ENCODE data around the gene DERL3. TPM values are rescaled to one million over a fixed set of nuclear protein-coding genes. Genes with fewer than 3 reads are reported as not detected.
A peak's percentile ranks its signal among the peaks of the same experiment; 100 is the strongest.

The DERL3 gene
- total RNA-seq, 3 donors from 2014 or later = 5.7 to 7.1 (median 6.9) TPM

DNA sequence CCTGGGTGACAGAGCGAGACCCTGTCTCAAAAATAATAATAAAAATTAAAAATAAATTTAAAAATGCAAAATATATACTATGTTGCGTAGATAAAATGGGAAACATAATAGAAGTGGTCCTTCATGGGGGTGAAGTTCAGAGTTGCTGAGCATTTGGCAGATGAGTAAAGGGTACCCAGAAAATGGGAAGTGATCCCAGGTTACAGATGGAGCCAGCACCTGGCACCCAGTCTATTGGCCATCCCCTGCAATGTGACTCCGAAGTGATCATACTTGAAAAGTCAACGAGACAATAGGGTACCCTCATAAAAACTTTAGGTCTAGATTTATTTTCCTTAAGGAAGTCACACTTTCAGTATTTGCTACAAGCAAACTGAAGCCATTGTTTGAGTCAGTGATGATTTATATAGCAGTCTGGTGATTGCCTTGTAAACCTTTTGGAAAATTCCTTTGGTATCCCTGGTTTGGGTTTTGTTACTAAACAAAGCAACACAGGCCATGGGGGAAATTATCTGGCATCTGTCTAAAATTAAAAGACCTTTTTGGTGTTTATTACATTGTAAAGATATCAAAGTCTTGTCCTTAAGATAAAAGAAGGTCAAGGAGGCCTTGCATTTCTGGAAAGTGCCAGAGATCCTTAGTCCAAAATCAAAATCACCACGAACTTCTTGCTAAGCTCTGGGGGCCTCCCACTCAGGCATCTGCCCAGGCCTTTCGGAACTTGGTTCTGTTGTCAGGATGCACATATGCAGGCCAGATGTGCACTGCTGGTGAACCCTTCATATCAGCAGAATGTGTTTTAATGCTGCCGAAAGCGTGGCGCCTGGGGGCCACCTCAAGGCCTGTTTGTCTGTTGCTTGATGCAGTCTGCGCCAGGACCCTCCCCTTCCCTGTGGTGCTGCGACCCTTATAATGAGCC lies 47.7 kb downstream of the DERL3 start:
- H3K4me1 Mint-ChIP-seq (ENCODE audit: low read depth) = peaks cover 33% of the 10 kb centered on the region
- no peaks in the 10 kb centered on the region for H3K27me3 Mint-ChIP-seq (ENCODE audit: low read depth)
- ATAC-seq = no peak
- peaks cover 19% of the 10 kb centered on the region for H3K36me3 Mint-ChIP-seq (ENCODE audit: insufficient read depth)
- no peaks in the 10 kb centered on the region for H3K9me3 Mint-ChIP-seq
- no peak overlapping the region for H3K4me3 Mint-ChIP-seq
- DNase-seq = no peak

DNA sequence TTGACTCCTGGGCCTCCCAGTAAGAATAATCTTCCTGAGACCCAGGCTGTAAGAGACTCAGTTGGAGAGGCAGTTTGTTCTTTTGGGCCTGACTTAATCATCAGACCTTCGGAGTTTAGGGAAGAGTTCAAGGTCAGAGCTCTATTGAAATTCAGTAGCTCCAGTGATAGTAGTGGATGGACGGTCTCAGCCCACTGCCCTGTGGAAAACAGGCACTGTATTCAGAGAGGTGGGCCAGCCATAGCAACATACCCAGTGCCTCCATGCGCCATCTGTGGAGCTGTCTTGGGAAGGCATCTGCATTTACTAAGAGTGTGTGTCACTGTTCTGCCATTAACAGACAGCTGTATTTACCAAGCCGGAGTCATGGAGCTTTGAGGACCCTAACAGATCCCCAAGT lies 49.2 kb downstream of the DERL3 start:
- Mint-ChIP-seq H3K9me3 (no peaks in the 10 kb centered on the region), H3K36me3 (ENCODE audit: insufficient read depth) (peaks cover 18% of the 10 kb centered on the region), H3K4me1 (ENCODE audit: low read depth) (peaks cover 35% of the 10 kb centered on the region), H3K4me3 (no peak overlapping the region), H3K27me3 (ENCODE audit: low read depth) (no peaks in the 10 kb centered on the region)
- DNase-seq (no peak), ATAC-seq (no peak)

DNA sequence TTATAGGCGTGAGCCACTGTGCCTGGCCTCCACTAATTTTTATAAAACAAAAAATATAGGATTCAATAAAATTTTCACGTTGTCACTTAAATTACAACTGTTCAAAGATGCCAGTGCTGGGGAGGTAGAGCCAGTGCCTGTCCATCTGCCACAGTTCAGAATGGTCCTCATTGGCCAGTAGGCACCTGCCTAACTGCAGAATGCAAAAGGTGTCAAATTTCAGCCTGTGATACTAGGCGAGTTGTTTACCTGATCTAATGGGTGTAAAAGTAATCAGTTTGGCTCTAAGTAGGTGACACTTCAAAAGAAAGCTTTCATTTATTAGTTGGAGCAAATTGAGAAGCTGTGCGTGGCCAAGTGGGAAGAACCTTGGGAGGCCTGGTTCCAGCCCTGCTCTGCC lies 49.7 kb downstream of the DERL3 start:
- Mint-ChIP-seq H3K4me3 (no peak overlapping the region), H3K4me1 (ENCODE audit: low read depth) (peaks cover 40% of the 10 kb centered on the region), H3K36me3 (ENCODE audit: insufficient read depth) (peaks cover 18% of the 10 kb centered on the region), H3K9me3 (no peaks in the 10 kb centered on the region), H3K27me3 (ENCODE audit: low read depth) (no peaks in the 10 kb centered on the region)
- ATAC-seq (no peak), DNase-seq (no peak)

DNA sequence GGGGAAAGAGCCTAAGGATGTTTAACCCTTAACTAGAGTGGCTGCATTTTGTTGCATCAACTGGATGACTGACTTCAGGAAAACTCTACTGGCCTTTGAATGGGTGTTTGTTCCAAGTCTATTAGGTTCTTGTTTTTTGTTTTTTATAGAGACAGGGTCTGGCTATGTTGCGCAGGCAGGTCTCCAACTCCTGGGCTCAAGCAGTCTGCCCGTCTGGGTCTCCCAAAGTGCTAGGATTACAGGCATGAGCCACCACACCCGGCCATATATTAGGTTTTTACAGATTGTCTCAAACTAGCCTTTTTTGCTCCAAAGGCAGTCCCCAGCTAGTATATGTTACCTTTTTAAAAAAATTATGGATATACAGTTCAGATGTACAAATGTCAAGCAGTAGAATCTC lies 50.9 kb downstream of the DERL3 start:
- no peak for ATAC-seq
- H3K9me3 Mint-ChIP-seq = no peaks in the 10 kb centered on the region

DNA sequence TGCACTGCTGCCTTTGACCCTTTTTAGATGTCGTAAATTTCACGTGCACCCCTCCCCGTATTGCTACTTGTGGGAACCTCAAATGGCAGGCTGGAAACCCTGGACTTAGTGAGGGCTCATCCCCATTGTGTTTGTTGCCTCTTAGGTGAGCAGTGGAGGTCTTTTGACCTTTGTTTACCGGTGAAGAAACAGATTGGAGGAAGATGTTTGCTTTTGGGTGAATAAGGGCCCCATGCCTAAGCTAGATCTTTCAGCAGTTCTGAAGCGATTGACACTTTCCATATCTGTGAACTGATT lies 51.3 kb downstream of the DERL3 start:
- Mint-ChIP-seq H3K36me3 (ENCODE audit: insufficient read depth) (peaks cover 12% of the 10 kb centered on the region), H3K27me3 (ENCODE audit: low read depth) (no peaks in the 10 kb centered on the region), H3K9me3 (no peaks in the 10 kb centered on the region), H3K4me3 (peak overlapping the region; percentile 88), H3K4me1 (ENCODE audit: low read depth) (peaks cover 38% of the 10 kb centered on the region)
- ATAC-seq = no peak
- DNase-seq = no peak

More for the DNA sequence above, 50.9 kb downstream of the DERL3 start:
- Mint-ChIP-seq H3K27me3 (ENCODE audit: low read depth) (no peaks in the 10 kb centered on the region), H3K4me1 (ENCODE audit: low read depth) (peaks cover 40% of the 10 kb centered on the region), H3K4me3 (peak overlapping the region; percentile 88), H3K36me3 (ENCODE audit: insufficient read depth) (peaks cover 13% of the 10 kb centered on the region)
- DNase-seq = no peak

DNA sequence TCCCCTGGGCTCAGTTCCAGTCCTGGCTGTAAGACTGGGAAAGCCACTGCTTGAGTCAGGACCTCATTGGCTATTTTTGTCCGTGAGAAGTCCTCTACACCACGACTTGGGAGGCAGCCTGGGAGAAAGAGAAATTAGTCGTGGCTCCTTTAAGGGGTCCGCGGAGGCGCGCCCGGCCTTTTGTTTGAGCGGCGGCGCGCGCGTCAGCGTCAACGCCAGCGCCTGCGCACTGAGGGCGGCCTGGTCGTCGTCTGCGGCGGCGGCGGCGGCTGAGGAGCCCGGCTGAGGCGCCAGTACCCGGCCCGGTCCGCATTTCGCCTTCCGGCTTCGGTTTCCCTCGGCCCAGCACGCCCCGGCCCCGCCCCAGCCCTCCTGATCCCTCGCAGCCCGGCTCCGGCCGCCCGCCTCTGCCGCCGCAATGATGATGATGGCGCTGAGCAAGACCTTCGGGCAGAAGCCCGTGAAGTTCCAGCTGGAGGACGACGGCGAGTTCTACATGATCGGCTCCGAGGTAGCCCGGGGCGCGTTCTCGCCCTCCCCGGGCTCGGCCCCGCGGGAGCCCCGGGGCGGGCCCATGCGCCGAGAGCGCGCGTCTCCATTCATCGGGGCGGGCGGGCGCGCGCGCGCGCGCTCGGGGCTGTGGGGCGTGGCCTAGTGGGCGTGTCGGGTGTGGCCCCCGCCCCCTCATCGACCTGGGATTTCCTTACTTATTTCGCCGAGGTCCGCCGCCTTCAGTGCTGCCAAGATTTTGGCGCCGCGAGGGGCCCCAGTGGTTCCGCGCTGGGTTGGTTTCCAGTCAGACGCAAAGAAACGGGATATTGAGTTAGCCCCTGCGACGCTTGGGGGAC lies 51.8 kb downstream of the DERL3 start, which contains the start of gene SMARCB1:
SMARCB1 (plus strand) TSS at position 215 of the 848 bp plus-strand sequence; CDS start at position 419, 204 bp downstream.
- ATAC-seq (peak; percentile 83 to 87), DNase-seq (peak; percentile 88)
- H3K36me3 Mint-ChIP-seq (ENCODE audit: insufficient read depth) = peaks cover 6% of the 10 kb centered on the region
- H3K4me1 Mint-ChIP-seq (ENCODE audit: low read depth) = peaks cover 32% of the 10 kb centered on the region
- H3K9me3 Mint-ChIP-seq = no peaks in the 10 kb centered on the region
- H3K4me3 Mint-ChIP-seq = peak within 1 kb of the TSS; percentile 88
- no peaks in the 10 kb centered on the region for H3K27me3 Mint-ChIP-seq (ENCODE audit: low read depth)

DNA sequence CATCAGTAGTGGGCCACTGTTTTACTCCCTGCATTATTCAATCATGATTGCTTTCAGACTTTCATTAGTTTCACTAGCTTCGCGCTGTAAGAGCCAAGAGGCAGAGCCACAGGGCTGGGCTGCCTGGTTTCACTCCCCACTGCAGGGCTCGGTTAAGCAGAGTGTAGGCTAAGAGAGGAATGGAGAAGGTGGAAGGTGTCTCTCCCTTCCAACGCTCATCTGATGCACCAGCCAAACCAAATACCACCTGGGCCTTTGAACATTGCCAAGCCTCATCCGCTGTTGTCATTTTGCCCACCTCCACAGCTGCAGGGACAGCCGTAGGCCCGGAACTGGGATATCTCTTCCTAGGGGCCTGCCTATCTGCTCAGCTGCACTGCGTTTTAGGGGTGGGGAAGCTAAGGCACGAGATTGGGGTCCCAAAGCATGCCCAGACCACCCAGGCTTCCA lies 52.5 kb downstream of the DERL3 start:
- Mint-ChIP-seq H3K27me3 (ENCODE audit: low read depth) (no peaks in the 10 kb centered on the region), H3K9me3 (no peaks in the 10 kb centered on the region), H3K36me3 (ENCODE audit: insufficient read depth) (peaks cover 6% of the 10 kb centered on the region), H3K4me1 (ENCODE audit: low read depth) (peaks cover 30% of the 10 kb centered on the region), H3K4me3 (peak overlapping the region; percentile 88)
- DNase-seq = no peak
- ATAC-seq = no peak

Other genes with a start within 250 kb of the DERL3 start
- gene DRICH1, start 206.7 kb downstream of the DERL3 start, total RNA-seq = under 1 TPM; 0.22 to 0.47 (median 0.30) TPM
- gene RGL4, start 148.0 kb downstream of the DERL3 start, total RNA-seq = 1 to 10 TPM; 3.3 to 7.4 (median 4.1) TPM
- 1 to 10 TPM; 2.3 to 3.0 (median 2.6) TPM for gene ZNF70, start 87.9 kb downstream of the DERL3 start, total RNA-seq
- not detected for gene VPREB3, start 84.6 kb downstream of the DERL3 start, total RNA-seq
- under 1 TPM in 2 of 3 donors, not detected in 1; 0.11 to 0.30 TPM for gene C22orf15, start 76.0 kb downstream of the DERL3 start, total RNA-seq
- gene CHCHD10, start 71.0 kb downstream of the DERL3 start, total RNA-seq = 100 to 1,000 TPM; 113 to 204 (median 187) TPM
- 1 to 10 TPM in 1 of 3 donors, under 1 TPM in 2; 0.65 to 2.2 (median 0.69) TPM for gene MMP11, start 66.2 kb downstream of the DERL3 start, total RNA-seq
- gene SMARCB1, start 52.0 kb downstream of the DERL3 start, total RNA-seq = 100 to 1,000 TPM; 105 to 128 (median 109) TPM
- gene SLC2A11, start 18.9 kb upstream of the DERL3 start, total RNA-seq = 1 to 10 TPM; 2.0 to 3.3 (median 2.4) TPM
- 1,000 to 10,000 TPM; 1,069 to 1,172 (median 1,160) TPM for gene MIF, start 55.4 kb upstream of the DERL3 start, total RNA-seq
- gene GSTT2B, start 122.2 kb upstream of the DERL3 start, total RNA-seq = not detected
- gene DDTL, start 127.9 kb upstream of the DERL3 start, total RNA-seq = 1 to 10 TPM in 2 of 3 donors, not detected in 1; 2.2 to 3.0 TPM
- 100 to 1,000 TPM in 1 of 3 donors, 10 to 100 TPM in 2; 74.2 to 107 (median 85.1) TPM for gene DDT, start 135.4 kb upstream of the DERL3 start, total RNA-seq
- not detected for gene GSTT2, start 141.1 kb upstream of the DERL3 start, total RNA-seq
- gene GSTT4, start 166.4 kb upstream of the DERL3 start, total RNA-seq = not detected
- 10 to 100 TPM; 61.5 to 69.7 (median 67.0) TPM for gene CABIN1, start 172.3 kb upstream of the DERL3 start, total RNA-seq